Naive B cell (primary cell): Measurements from ENCODE around the gene TSGA10. TPM values are rescaled to one million over a fixed set of nuclear protein-coding genes. Genes with fewer than 3 reads are reported as not detected.
"Not testable (repeated sequence)": the region's sequence is repeated elsewhere in the genome, so short reads cannot be mapped to it uniquely, and the experiment has no call there.

Source experiments
- ATAC-seq, 2 donors: fragments of 150-1000 bp; cut with Tn5 transposase; 2 replicates each; pipeline ENCODE4 v1.10.0; 2021; ENCODE audit warnings: low read depth in 2 of 2, mild to moderate bottlenecking in 2 of 2, moderate library complexity in 2 of 2
- DNase-seq: peaks from one replicate; pipeline ENCODE4 v3.0.0; 2022
- H3K27ac Mint-ChIP-seq, 6 donors: one replicate each; pipeline ENCODE4 v1.8.0; 2020 to 2022; ENCODE audit warnings: mild to moderate bottlenecking in 6 of 6, mixed read lengths in 6 of 6, moderate library complexity in 5 of 6, inconsistent platforms in 2 of 6
- H3K27me3 Mint-ChIP-seq, 3 donors: one replicate each; pipeline ENCODE4 v1.8.0; 2021 to 2022; ENCODE audit warnings: mixed read lengths in 3 of 3, mild to moderate bottlenecking in 1 of 3
- H3K36me3 Mint-ChIP-seq, 2 donors: one replicate each; pipeline ENCODE4 v1.8.0; 2020 to 2022; ENCODE audit warnings: mixed read lengths in 2 of 2, inconsistent platforms in 1 of 2, mild to moderate bottlenecking in 1 of 2
- H3K4me1 Mint-ChIP-seq, 3 donors: one replicate each; pipeline ENCODE4 v1.8.0; 2020 to 2022; ENCODE audit warnings: mixed read lengths in 3 of 3, inconsistent platforms in 1 of 3, mild to moderate bottlenecking in 1 of 3, moderate library complexity in 1 of 3
- H3K4me3 Mint-ChIP-seq, 8 donors: one replicate each; pipeline ENCODE4 v1.8.0; 2020 to 2022; ENCODE audit warnings: mild to moderate bottlenecking in 8 of 8, mixed read lengths in 8 of 8, moderate library complexity in 8 of 8, inconsistent platforms in 2 of 8
- H3K9me3 Mint-ChIP-seq, 7 donors: one replicate each; pipeline ENCODE4 v1.8.0; 2020 to 2022; ENCODE audit warnings: mixed read lengths in 7 of 7, mild to moderate bottlenecking in 5 of 7, inconsistent platforms in 2 of 7, moderate library complexity in 1 of 7
- polyA plus RNA-seq, 6 donors: library from polyadenylated mRNA; unstranded; fragments of 300-500 nt; fragmentation: Illumina TruSeq; gene quantifications; one replicate each; pipeline ENCODE4 v1.2.3, GENCODE V29; 2021; ENCODE audit warnings: low read depth in 6 of 6

The TSGA10 gene
- polyA plus RNA-seq, 6 donors from 2014 or later: 17.2 to 42.2 (median 21.9) TPM

GRCh38 chr2:99085421-99085820 is 69.3 kb downstream of the TSGA10 start:
- peaks cover 0 to 5% (median 1%) of the 10 kb centered on the region in 7 donors for H3K9me3 Mint-ChIP-seq
- DNase-seq: no peak
- H3K27ac Mint-ChIP-seq: no peak overlapping the region
- no peak for ATAC-seq
- H3K4me3 Mint-ChIP-seq: no peak overlapping the region
- H3K27me3 Mint-ChIP-seq: peaks cover 0 to 13% (median 6%) of the 10 kb centered on the region in 3 donors
- no peaks in the 10 kb centered on the region for H3K36me3 Mint-ChIP-seq
- peaks cover 0 to 6% (median 0%) of the 10 kb centered on the region in 3 donors for H3K4me1 Mint-ChIP-seq

GRCh38 chr2:99084256-99084655 is 70.5 kb downstream of the TSGA10 start:
- DNase-seq: no peak
- Mint-ChIP-seq H3K9me3 (peaks cover 0 to 5% (median 1%) of the 10 kb centered on the region in 7 donors), H3K27ac (no peak overlapping the region), H3K27me3 (peaks cover 0 to 8% (median 0%) of the 10 kb centered on the region in 3 donors), H3K4me3 (no peak overlapping the region), H3K4me1 (peaks cover 0 to 6% (median 0%) of the 10 kb centered on the region in 3 donors), H3K36me3 (no peaks in the 10 kb centered on the region)
- no peak for ATAC-seq

- H3K27ac Mint-ChIP-seq: peak overlapping the region in 1 of 6 donors; percentile 14
- peaks cover 0 to 8% (median 0%) of the 10 kb centered on the region in 3 donors for H3K27me3 Mint-ChIP-seq
- no peak for ATAC-seq
These were observed 72.9 kb downstream of the TSGA10 start for GRCh38 chr2:99081891-99082290.

GRCh38 chr2:99079226-99079625 is 75.5 kb downstream of the TSGA10 start:
- no peak overlapping the region for H3K4me3 Mint-ChIP-seq
- no peak overlapping the region for H3K27ac Mint-ChIP-seq
- no peaks in the 10 kb centered on the region for H3K9me3 Mint-ChIP-seq
- DNase-seq (no peak), ATAC-seq (no peak)
- peaks cover 0 to 8% (median 0%) of the 10 kb centered on the region in 3 donors for H3K27me3 Mint-ChIP-seq
- no peaks in the 10 kb centered on the region for H3K36me3 Mint-ChIP-seq
- H3K4me1 Mint-ChIP-seq: no peaks in the 10 kb centered on the region

More at GRCh38 chr2:99081891-99082290, 72.9 kb downstream of the TSGA10 start:
- Mint-ChIP-seq H3K36me3 (no peaks in the 10 kb centered on the region), H3K4me3 (no peak overlapping the region), H3K4me1 (no peaks in the 10 kb centered on the region), H3K9me3 (no peaks in the 10 kb centered on the region)
- no peak for DNase-seq

GRCh38 chr2:99072551-99072950 is 82.2 kb downstream of the TSGA10 start:
- no peaks in the 10 kb centered on the region for H3K36me3 Mint-ChIP-seq
- H3K4me1 Mint-ChIP-seq: no peaks in the 10 kb centered on the region
- ATAC-seq (no peak), DNase-seq (no peak)
- H3K27ac Mint-ChIP-seq: no peak overlapping the region
- H3K27me3 Mint-ChIP-seq: no peaks in the 10 kb centered on the region
- H3K9me3 Mint-ChIP-seq: no peaks in the 10 kb centered on the region
- H3K4me3 Mint-ChIP-seq: no peak overlapping the region

GRCh38 chr2:99067871-99068625 is 86.7 kb downstream of the TSGA10 start:
- DNase-seq: no peak
- Mint-ChIP-seq H3K4me3 (no peak overlapping the region), H3K36me3 (no peaks in the 10 kb centered on the region), H3K27me3 (no peaks in the 10 kb centered on the region), H3K9me3 (no peaks in the 10 kb centered on the region), H3K4me1 (no peaks in the 10 kb centered on the region), H3K27ac (no peak overlapping the region)
- ATAC-seq: no peak

GRCh38 chr2:99066075-99066958 is 88.4 kb downstream of the TSGA10 start:
- Mint-ChIP-seq H3K27me3 (no peaks in the 10 kb centered on the region), H3K27ac (no peak overlapping the region), H3K36me3 (no peaks in the 10 kb centered on the region), H3K4me3 (no peak overlapping the region), H3K4me1 (no peaks in the 10 kb centered on the region), H3K9me3 (no peaks in the 10 kb centered on the region)
- peak; percentile 92 to 95 for ATAC-seq
- DNase-seq: peak; percentile 11

- H3K4me1 Mint-ChIP-seq, H3K27ac Mint-ChIP-seq, H3K4me3 Mint-ChIP-seq, ATAC-seq, DNase-seq: not testable (repeated sequence)
- H3K36me3 Mint-ChIP-seq: peaks cover 13 to 35% of the 10 kb centered on the region in 2 donors
- peaks cover 0 to 28% (median 8%) of the 10 kb centered on the region in 3 donors for H3K27me3 Mint-ChIP-seq
- peaks cover 0 to 46% (median 32%) of the 10 kb centered on the region in 7 donors for H3K9me3 Mint-ChIP-seq
These were observed 105.6 kb downstream of the TSGA10 start for GRCh38 chr2:99049187-99049586.

- not testable (repeated sequence) for DNase-seq, H3K27ac Mint-ChIP-seq, ATAC-seq, H3K4me3 Mint-ChIP-seq
- peaks cover 6 to 29% (median 16%) of the 10 kb centered on the region in 7 donors for H3K9me3 Mint-ChIP-seq
- peaks cover 10 to 13% (median 12%) of the 10 kb centered on the region in 3 donors for H3K4me1 Mint-ChIP-seq
- H3K36me3 Mint-ChIP-seq: peaks cover 18 to 50% of the 10 kb centered on the region in 2 donors
- H3K27me3 Mint-ChIP-seq: peaks cover 0 to 13% (median 12%) of the 10 kb centered on the region in 3 donors
These were observed 113.9 kb downstream of the TSGA10 start for GRCh38 chr2:99040736-99041300.

- peaks cover 0 to 8% (median 5%) of the 10 kb centered on the region in 3 donors for H3K27me3 Mint-ChIP-seq
- no peak overlapping the region for H3K27ac Mint-ChIP-seq
- DNase-seq: no peak
- H3K4me3 Mint-ChIP-seq: no peak overlapping the region
- H3K4me1 Mint-ChIP-seq: peaks cover 10 to 12% (median 12%) of the 10 kb centered on the region in 3 donors
- no peak for ATAC-seq
- H3K9me3 Mint-ChIP-seq: peaks cover 1 to 12% (median 2%) of the 10 kb centered on the region in 7 donors
- H3K36me3 Mint-ChIP-seq: peaks cover 11 to 18% of the 10 kb centered on the region in 2 donors
These were observed 118.8 kb downstream of the TSGA10 start for GRCh38 chr2:99035920-99036319.

GRCh38 chr2:99032786-99033185 is 122.0 kb downstream of the TSGA10 start:
- Mint-ChIP-seq H3K4me3 (no peak overlapping the region), H3K4me1 (no peaks in the 10 kb centered on the region), H3K9me3 (peaks cover 0 to 3% (median 0%) of the 10 kb centered on the region in 7 donors), H3K27ac (no peak overlapping the region), H3K27me3 (peaks cover 0 to 8% (median 5%) of the 10 kb centered on the region in 3 donors), H3K36me3 (peaks cover 6 to 16% of the 10 kb centered on the region in 2 donors)
- ATAC-seq (no peak), DNase-seq (no peak)

- DNase-seq (no peak), ATAC-seq (no peak)
- Mint-ChIP-seq H3K36me3 (peaks cover 6 to 18% of the 10 kb centered on the region in 2 donors), H3K27ac (no peak overlapping the region), H3K27me3 (peaks cover 0 to 8% (median 5%) of the 10 kb centered on the region in 3 donors), H3K4me3 (no peak overlapping the region), H3K4me1 (no peaks in the 10 kb centered on the region), H3K9me3 (peaks cover 0 to 3% (median 0%) of the 10 kb centered on the region in 7 donors)
These were observed 122.7 kb downstream of the TSGA10 start for GRCh38 chr2:99032001-99032400.

GRCh38 chr2:99031481-99031880 is 123.3 kb downstream of the TSGA10 start:
- Mint-ChIP-seq H3K27me3 (peaks cover 0 to 8% (median 5%) of the 10 kb centered on the region in 3 donors), H3K9me3 (peaks cover 0 to 4% (median 0%) of the 10 kb centered on the region in 7 donors), H3K27ac (no peak overlapping the region), H3K36me3 (peaks cover 6 to 18% of the 10 kb centered on the region in 2 donors), H3K4me1 (no peaks in the 10 kb centered on the region), H3K4me3 (no peak overlapping the region)
- DNase-seq (no peak), ATAC-seq (no peak)
